ENCODE measurements around the gene CBY2.

- TF ChIP-seq CTCF (IDR thresholded peaks at IDR 0.05; ENCODE audit: insufficient read depth, low read depth, low read length), result no peak
- no peak for TF ChIP-seq EZH2 (IDR thresholded peaks at IDR 0.05; ENCODE audit: insufficient read depth, low read length)
Measured at GRCh38 chr13:45700971-45701900, 884 bp upstream of the CBY2 start.
